HUES48 (cell line): ENCODE data around the gene ACACB.

ENCODE experiments used
- H3K27ac ChIP-seq: one replicate; pipeline ENCODE4 v1.7.0; 2013; ENCODE audit warnings: low read depth, low read length, inconsistent platforms
- H3K27me3 ChIP-seq: 2 replicates; pipeline ENCODE4 v1.6.1; 2013; ENCODE audit warnings: mild to moderate bottlenecking, low read length; ENCODE audit not compliant: control insufficient read depth, insufficient read depth
- H3K36me3 ChIP-seq: 2 replicates; pipeline ENCODE4 v1.6.1; 2013; ENCODE audit warnings: low read length; ENCODE audit not compliant: control insufficient read depth, insufficient read depth
- H3K4me1 ChIP-seq: 2 replicates; pipeline ENCODE4 v1.6.1; 2013; ENCODE audit warnings: mild to moderate bottlenecking, low read length; ENCODE audit not compliant: control insufficient read depth, insufficient read depth
- H3K4me3 ChIP-seq: 2 replicates; pipeline ENCODE4 v1.5.1; 2013; ENCODE audit warnings: mild to moderate bottlenecking, low read depth, low read length
- H3K9ac ChIP-seq: 2 replicates; pipeline ENCODE4 v1.6.1; 2013; ENCODE audit warnings: mild to moderate bottlenecking, low read depth, low read length, moderate library complexity
- H3K9me3 ChIP-seq: 2 replicates; pipeline ENCODE4 v1.6.1; 2013; ENCODE audit warnings: low read length; ENCODE audit not compliant: control insufficient read depth, insufficient read depth

ACACB gene

DNA sequence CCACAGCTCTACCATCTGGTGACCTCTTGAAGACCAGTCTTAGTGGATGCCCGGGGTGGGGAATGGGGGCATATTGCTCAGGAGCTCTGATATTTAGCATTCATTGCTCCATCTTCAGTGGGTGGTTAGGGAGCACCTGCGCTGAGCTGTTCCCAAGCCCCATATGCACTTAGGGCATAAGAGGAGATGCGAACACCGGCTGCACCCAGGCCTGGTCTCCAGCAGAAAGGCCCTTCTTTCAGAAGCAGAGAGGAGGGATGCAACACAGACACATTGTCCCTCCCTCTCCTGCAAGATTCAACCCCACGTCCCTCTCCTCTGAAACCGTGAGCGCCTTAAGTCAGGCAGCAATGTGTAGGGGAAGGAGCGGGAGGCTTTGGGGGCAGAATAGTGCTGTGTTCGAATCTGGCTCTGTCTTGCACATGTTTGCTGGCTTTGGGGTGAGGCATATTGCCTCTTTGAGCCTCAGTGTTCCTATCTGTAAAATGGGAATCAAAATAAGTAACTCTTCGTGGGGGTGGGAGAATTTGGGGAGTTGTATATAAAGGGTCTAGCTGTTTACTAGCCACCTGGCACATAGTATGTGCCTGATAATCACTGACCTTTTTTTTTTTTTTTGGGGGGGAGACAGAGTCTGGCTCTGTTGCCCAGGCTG is 105.0 kb downstream of the ACACB start:
- Histone ChIP-seq H3K9ac (no peak overlapping the region), H3K27me3 (no peaks in the 10 kb centered on the region), H3K27ac (no peak overlapping the region), H3K9me3 (no peaks in the 10 kb centered on the region), H3K4me1 (no peaks in the 10 kb centered on the region), H3K4me3 (no peak overlapping the region), H3K36me3 (peaks cover 10% of the 10 kb centered on the region)

DNA sequence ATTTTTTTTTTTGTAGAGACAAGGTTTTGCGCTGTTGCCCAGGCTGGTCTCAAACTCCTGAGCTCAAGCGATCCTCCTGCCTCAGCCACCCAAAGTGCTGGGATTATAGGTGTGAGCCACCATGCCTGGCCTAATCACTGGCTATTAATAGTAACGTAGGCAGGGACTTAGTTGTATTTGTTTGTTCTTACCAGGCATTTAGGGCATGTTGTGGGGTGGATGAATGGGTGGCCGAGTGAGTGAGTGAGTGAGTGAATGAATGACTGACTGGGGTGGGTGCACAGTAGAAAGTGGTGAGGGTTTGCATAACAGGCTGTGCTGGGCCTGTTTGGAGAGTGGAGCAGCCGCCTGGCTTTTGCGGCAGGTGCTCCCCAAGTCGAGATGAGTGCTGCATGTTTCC is 105.7 kb downstream of the ACACB start:
- Histone ChIP-seq H3K36me3 (peaks cover 10% of the 10 kb centered on the region), H3K4me3 (no peak overlapping the region), H3K27ac (no peak overlapping the region), H3K4me1 (no peaks in the 10 kb centered on the region), H3K27me3 (no peaks in the 10 kb centered on the region), H3K9ac (no peak overlapping the region), H3K9me3 (no peaks in the 10 kb centered on the region)

DNA sequence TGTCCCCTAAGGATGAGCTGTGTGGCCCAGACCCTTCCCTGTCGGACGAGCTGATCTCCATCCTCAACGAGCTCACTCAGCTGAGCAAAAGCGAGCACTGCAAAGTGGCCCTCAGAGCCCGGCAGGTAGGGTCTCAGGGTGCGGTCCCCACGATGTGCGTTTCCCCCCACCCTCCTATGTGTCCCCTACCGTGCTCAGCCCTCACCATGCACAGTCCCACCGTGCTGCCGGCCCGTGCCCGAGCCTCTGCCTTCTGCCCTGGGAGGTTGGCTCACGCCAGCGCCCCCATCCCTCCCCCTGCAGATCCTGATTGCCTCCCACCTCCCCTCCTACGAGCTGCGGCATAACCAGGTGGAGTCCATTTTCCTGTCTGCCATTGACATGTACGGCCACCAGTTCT is 106.1 kb downstream of the ACACB start:
- H3K36me3 ChIP-seq: peaks cover 10% of the 10 kb centered on the region
- H3K4me1 ChIP-seq: no peaks in the 10 kb centered on the region
- H3K27me3 ChIP-seq: no peaks in the 10 kb centered on the region
- H3K4me3 ChIP-seq: no peak overlapping the region
- H3K9me3 ChIP-seq: no peaks in the 10 kb centered on the region
- no peak overlapping the region for H3K27ac ChIP-seq
- H3K9ac ChIP-seq: no peak overlapping the region

DNA sequence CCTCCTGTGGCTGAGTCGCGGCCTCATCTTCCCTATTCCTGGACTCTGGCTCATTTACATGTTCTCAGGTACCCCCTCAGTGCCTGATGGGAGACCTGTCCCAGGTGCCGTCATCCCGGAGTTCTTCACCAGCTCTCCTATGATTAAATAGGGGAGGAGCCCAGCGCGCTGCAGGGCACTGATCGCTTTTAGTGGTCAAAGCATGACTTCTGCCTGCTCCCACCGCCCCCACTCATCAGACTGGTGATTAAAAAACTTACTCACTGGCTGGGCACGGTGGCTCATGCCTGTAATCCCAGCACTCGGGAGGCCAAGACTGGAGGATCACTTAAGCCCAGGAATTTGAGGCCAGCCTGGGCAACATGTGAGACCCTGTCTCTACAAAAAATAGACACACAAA is 106.8 kb downstream of the ACACB start:
- H3K9me3 ChIP-seq: no peaks in the 10 kb centered on the region
- H3K27ac ChIP-seq: no peak overlapping the region
- no peaks in the 10 kb centered on the region for H3K27me3 ChIP-seq
- H3K36me3 ChIP-seq: peaks cover 10% of the 10 kb centered on the region
- no peak overlapping the region for H3K4me3 ChIP-seq
- no peak overlapping the region for H3K9ac ChIP-seq
- no peaks in the 10 kb centered on the region for H3K4me1 ChIP-seq

DNA sequence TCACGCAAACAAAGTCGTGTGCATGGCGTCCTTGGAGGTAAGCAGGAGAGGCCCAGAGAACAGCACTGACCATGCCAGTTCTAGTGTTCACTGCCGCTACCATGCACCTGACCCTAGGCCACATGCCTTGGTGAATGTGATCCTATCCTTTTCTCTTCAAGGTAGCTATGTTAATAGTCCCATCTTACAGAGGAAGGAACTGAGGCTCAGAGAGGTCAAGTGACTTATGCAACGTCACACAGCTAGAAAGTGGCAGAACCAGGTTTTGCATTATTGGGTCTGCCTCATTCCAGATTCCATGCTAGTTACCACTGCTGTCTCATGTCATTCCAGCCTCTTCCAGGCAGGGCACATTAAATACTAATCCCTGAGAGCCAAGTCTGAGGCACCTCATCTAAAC is 107.5 kb downstream of the ACACB start:
- H3K9ac ChIP-seq: no peak overlapping the region
- H3K9me3 ChIP-seq: no peaks in the 10 kb centered on the region
- no peak overlapping the region for H3K27ac ChIP-seq
- no peak overlapping the region for H3K4me3 ChIP-seq
- no peaks in the 10 kb centered on the region for H3K4me1 ChIP-seq
- H3K36me3 ChIP-seq: peaks cover 10% of the 10 kb centered on the region
- no peaks in the 10 kb centered on the region for H3K27me3 ChIP-seq

DNA sequence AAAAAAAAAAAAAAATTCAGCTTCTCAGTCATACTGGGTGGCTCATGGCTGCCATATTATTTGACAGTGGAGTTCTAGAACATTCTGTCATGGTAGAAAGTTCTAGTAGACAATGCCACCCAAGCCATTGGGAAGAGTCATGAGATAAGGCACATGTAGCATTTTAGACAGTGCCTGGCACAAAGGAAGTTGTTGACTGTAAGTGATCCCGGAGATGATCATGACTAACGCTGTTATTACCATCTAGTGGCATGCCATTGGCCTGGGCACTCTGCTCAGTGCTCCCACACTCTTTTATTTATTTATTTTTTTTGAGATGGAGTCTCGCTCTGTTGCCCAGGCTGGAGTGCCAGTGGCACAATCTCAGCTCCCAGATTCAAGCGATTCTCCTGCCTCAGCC is 112.3 kb downstream of the ACACB start:
- no peak overlapping the region for H3K27ac ChIP-seq
- peaks cover 11% of the 10 kb centered on the region for H3K36me3 ChIP-seq
- H3K9ac ChIP-seq: no peak overlapping the region
- no peak overlapping the region for H3K4me3 ChIP-seq
- no peaks in the 10 kb centered on the region for H3K9me3 ChIP-seq
- H3K4me1 ChIP-seq: no peaks in the 10 kb centered on the region
- H3K27me3 ChIP-seq: no peaks in the 10 kb centered on the region

DNA sequence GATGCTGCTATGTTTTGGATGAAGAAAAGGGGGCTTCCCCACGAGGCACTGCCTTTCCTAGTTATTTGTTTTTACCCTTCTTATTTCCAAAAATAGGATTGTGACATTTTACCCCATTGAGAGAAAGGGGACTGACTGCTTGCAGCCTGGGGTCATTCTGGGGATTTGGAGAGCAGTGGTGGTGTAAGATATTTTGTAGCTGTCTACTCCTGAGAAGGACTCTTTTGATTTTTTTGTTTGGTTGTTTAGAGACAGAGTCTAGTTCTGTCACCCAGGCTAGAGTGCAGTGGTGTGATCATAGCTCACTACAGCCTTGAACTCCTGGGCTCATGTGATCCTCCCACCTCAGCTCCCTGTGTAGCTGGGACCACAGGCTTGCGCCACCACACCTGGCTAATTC is 113.8 kb downstream of the ACACB start:
- Histone ChIP-seq H3K27me3 (no peaks in the 10 kb centered on the region), H3K4me3 (no peak overlapping the region)

DNA sequence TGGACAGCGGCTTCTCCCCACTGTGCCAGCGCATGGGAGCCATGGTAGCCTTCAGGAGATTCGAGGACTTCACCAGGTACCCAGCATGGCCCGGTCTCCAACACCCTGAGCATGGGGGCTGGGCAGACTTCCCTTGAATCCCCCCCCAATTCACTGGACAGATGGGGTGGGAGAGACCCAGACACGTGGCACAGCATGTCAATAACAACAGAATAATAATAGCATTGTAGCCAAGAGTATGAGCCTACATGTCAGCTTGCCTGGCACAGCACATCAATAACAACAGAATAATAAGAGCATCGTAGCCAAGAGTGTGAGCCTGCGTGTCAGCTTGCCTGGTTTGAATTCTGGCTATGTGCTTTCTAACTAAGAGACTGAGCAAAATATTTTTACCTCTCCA is 116.3 kb downstream of the ACACB start:
- H3K9ac ChIP-seq: no peak overlapping the region
- no peak overlapping the region for H3K27ac ChIP-seq
- H3K27me3 ChIP-seq: no peaks in the 10 kb centered on the region
- H3K9me3 ChIP-seq: no peaks in the 10 kb centered on the region
- peaks cover 10% of the 10 kb centered on the region; the same call in 1 of the 2 replicates for H3K36me3 ChIP-seq
- no peak overlapping the region for H3K4me3 ChIP-seq
- no peaks in the 10 kb centered on the region for H3K4me1 ChIP-seq

More for the DNA sequence above, 113.8 kb downstream of the ACACB start:
- Histone ChIP-seq H3K36me3 (peaks cover 5% of the 10 kb centered on the region; the same call in 1 of the 2 replicates), H3K9me3 (no peaks in the 10 kb centered on the region), H3K9ac (no peak overlapping the region), H3K4me1 (no peaks in the 10 kb centered on the region), H3K27ac (no peak overlapping the region)

DNA sequence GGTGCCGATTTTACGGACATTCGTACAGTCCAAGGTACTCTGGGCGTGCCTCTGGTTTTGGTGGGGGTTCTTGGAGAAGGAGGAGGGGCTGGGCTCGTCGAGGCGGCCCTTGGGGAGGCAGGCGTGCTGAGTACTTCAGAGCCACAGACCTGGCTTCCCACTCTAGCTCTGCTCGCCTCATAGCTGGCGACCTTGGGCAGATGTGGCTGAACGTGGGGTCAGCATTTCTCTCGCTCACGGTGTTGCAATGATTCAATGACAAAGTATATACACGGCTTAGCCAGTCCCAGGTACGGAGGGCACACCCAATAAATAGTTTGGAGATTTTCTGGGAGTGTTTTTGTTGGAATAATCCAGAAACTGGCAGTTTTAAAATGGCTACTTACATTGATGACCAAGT is 117.6 kb downstream of the ACACB start:
- no peak overlapping the region for H3K4me3 ChIP-seq
- H3K9me3 ChIP-seq: no peaks in the 10 kb centered on the region
- no peak overlapping the region for H3K9ac ChIP-seq
- H3K27ac ChIP-seq: no peak overlapping the region
- no peaks in the 10 kb centered on the region for H3K4me1 ChIP-seq
- H3K27me3 ChIP-seq: no peaks in the 10 kb centered on the region
- peaks cover 10% of the 10 kb centered on the region for H3K36me3 ChIP-seq

DNA sequence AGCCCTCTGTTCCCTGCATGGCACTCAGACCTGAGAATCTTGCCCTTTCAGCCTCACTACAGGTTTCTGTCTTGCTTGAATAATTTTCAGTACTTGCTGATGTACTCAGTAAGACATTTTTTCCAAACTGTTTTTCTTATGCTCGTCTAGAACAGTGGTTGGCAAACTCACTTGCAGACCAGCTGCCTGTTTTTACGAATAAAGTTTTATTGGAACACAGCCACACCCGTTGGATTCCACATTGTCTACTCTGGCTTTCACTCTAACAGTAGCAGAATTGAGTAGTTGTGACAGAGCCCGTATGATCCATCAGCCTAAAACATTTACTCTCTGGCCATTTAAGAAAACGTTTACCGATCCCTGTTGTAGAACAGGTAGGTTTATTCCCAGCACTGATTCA is 119.9 kb downstream of the ACACB start:
- Histone ChIP-seq H3K27ac (no peak overlapping the region), H3K36me3 (peaks cover 15% of the 10 kb centered on the region), H3K27me3 (no peaks in the 10 kb centered on the region), H3K9ac (no peak overlapping the region), H3K9me3 (no peaks in the 10 kb centered on the region), H3K4me3 (no peak overlapping the region), H3K4me1 (no peaks in the 10 kb centered on the region)

DNA sequence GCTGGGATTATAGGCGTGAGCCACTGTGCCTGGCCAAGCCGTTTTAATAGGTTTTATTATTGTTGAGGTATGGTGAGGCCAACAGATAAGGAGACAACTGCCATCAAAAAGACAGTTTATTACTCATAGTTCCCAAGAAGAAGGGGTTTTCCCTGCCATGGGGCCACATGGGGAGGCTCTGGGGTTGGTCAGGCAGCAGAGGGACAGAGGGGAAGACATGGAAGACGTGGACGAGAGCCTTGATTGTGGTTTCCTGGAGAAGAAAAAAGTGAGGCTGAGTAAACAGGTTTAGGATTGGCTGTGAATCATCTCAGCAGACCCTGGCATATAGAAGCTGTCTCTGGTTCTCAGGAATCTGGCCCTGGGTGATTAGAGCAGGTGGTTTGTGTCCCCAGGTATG is 122.8 kb downstream of the ACACB start:
- H3K27me3 ChIP-seq: no peaks in the 10 kb centered on the region
- H3K36me3 ChIP-seq: peaks cover 31% of the 10 kb centered on the region
- no peak overlapping the region for H3K27ac ChIP-seq
- no peak overlapping the region for H3K9ac ChIP-seq
- no peaks in the 10 kb centered on the region for H3K9me3 ChIP-seq
- H3K4me3 ChIP-seq: no peak overlapping the region
- no peaks in the 10 kb centered on the region for H3K4me1 ChIP-seq
